Mammary epithelial cell (primary cell): ENCODE data around the gene COMMD8.

ENCODE experiments used
- CTCF ChIP-seq, 2 donors: IDR thresholded peaks in 1 of 2; conservative IDR thresholded peaks in 1 of 2; 2 replicates each; pipeline ENCODE4 v1.5.1; 2011 to 2012; ENCODE audit warnings: inconsistent platforms in 2 of 2, low read length in 2 of 2, mild to moderate bottlenecking in 2 of 2, control low read depth in 1 of 2, low read depth in 1 of 2; ENCODE audit not compliant: insufficient read depth in 1 of 2; ENCODE audit errors: extremely low read depth in 1 of 2
- EZH2 ChIP-seq: IDR thresholded peaks from 2 replicates; pipeline ENCODE4 v1.6.1; 2012; ENCODE audit warnings: low read length, inconsistent platforms, borderline replicate concordance

- TF ChIP-seq CTCF (conservative IDR thresholded peaks at IDR 0.05 in 1 of 2, IDR thresholded peaks at IDR 0.05 in 1 of 2; ENCODE audit: extremely low read depth in 1 of 2, insufficient read depth in 1 of 2, low read depth in 1 of 2, low read length in 2 of 2) (no peak), EZH2 (no peak)
These were observed 30.0 kb upstream of the COMMD8 start for GRCh38 chr4:47493238-47494123.
